BJ (cell line): Measurements from ENCODE around the gene HACE1. TPM values are rescaled to one million over a fixed set of nuclear protein-coding genes. Genes with fewer than 3 reads are reported as not detected.

Experiments used
- CTCF ChIA-PET: fragments of 350-600 bp; formaldehyde crosslinking; extraction: SDS; loops from one replicate; lab custom pipeline; 2021; ENCODE audit warnings: antibody characterized with exemption, inconsistent platforms; lab: Yijun Ruan, JAX
- POLR2A ChIA-PET: fragments of 300-600 bp; sonication (Branson Sonifier 250); formaldehyde crosslinking; extraction: SDS; loops from one replicate; lab custom pipeline; 2021; ENCODE audit warnings: antibody characterized with exemption; lab: Charles Lee
- DNase-seq: peaks from one replicate; pipeline ENCODE4 v3.0.0-alpha.2; 2011; ENCODE audit warnings: low read depth
- H3K27me3 ChIP-seq: 2 replicates; pipeline ENCODE4 v1.6.0; 2011; ENCODE audit warnings: low read length; ENCODE audit not compliant: control insufficient read depth, insufficient read depth
- H3K36me3 ChIP-seq: 2 replicates; pipeline ENCODE4 v1.5.1; 2011; ENCODE audit warnings: low read length; ENCODE audit not compliant: control insufficient read depth, insufficient read depth
- H3K4me3 ChIP-seq: 2 replicates; pipeline ENCODE4 v1.5.1; 2011; ENCODE audit warnings: low read depth, mild to moderate bottlenecking, control low read depth, low read length
- CTCF ChIP-seq: IDR thresholded peaks from 2 replicates; pipeline ENCODE4 v1.5.1; 2011; ENCODE audit warnings: low read depth, mild to moderate bottlenecking, control low read depth, inconsistent platforms, low read length, moderate library complexity; ENCODE audit not compliant: insufficient read depth
- polyA plus RNA-seq: library from polyadenylated mRNA; depleted of rRNA; stranded (reverse); fragments of >200 nt; gene quantifications from 2 replicates; pipeline ENCODE4 v1.2.3, GENCODE V29; 2011

Gene HACE1
- polyA plus RNA-seq, 1 experiment = 6.8 TPM

- no peak for TF ChIP-seq CTCF
- no peak overlapping the region for H3K4me3 ChIP-seq
- no peaks in the 10 kb centered on the region for H3K27me3 ChIP-seq
- ChIA-PET CTCF (no interaction called here), POLR2A (no interaction called here)
- DNase-seq = no peak
- no peaks in the 10 kb centered on the region for H3K36me3 ChIP-seq
Observed at GRCh38 chr6:104729433-104729832, 130.3 kb downstream of the HACE1 start.

GRCh38 chr6:104728448-104728847, 131.3 kb downstream of the HACE1 start:
- CTCF ChIA-PET = interaction anchor here (0.5 kb wide), 1 partner anchor 242 kb away, joined by 3 read pairs; no protein-coding TSS in a partner anchor

GRCh38 chr6:104718672-104719071, 141.0 kb downstream of the HACE1 start:
- POLR2A ChIA-PET = no interaction called here
- DNase-seq = peak; percentile 9
- TF ChIP-seq CTCF = no peak
- H3K27me3 ChIP-seq = no peaks in the 10 kb centered on the region
- no peaks in the 10 kb centered on the region for H3K36me3 ChIP-seq
- no peak overlapping the region for H3K4me3 ChIP-seq
- CTCF ChIA-PET = no interaction called here

More at GRCh38 chr6:104728448-104728847, 131.3 kb downstream of the HACE1 start:
- H3K4me3 ChIP-seq = no peak overlapping the region
- POLR2A ChIA-PET = interaction anchor here (0.5 kb wide), 1 partner anchor 8 kb away, joined by 14 read pairs; no protein-coding TSS in a partner anchor
- TF ChIP-seq CTCF = no peak
- H3K36me3 ChIP-seq = no peaks in the 10 kb centered on the region
- no peak for DNase-seq
- no peaks in the 10 kb centered on the region for H3K27me3 ChIP-seq

GRCh38 chr6:104716858-104717257, 142.9 kb downstream of the HACE1 start:
- H3K27me3 ChIP-seq = no peaks in the 10 kb centered on the region
- ChIA-PET POLR2A (no interaction called here), CTCF (no interaction called here)

GRCh38 chr6:104714796-104715195, 144.9 kb downstream of the HACE1 start:
- Histone ChIP-seq H3K36me3 (no peaks in the 10 kb centered on the region), H3K4me3 (no peak overlapping the region), H3K27me3 (no peaks in the 10 kb centered on the region)
- no peak for TF ChIP-seq CTCF
- no peak for DNase-seq
- CTCF ChIA-PET = no interaction called here
- POLR2A ChIA-PET = no interaction called here

More at GRCh38 chr6:104716858-104717257, 142.9 kb downstream of the HACE1 start:
- no peak for TF ChIP-seq CTCF
- Histone ChIP-seq H3K36me3 (no peaks in the 10 kb centered on the region), H3K4me3 (no peak overlapping the region)
- DNase-seq = no peak
